ENCODE data around the gene SLC37A1.

Gene SLC37A1

DNA sequence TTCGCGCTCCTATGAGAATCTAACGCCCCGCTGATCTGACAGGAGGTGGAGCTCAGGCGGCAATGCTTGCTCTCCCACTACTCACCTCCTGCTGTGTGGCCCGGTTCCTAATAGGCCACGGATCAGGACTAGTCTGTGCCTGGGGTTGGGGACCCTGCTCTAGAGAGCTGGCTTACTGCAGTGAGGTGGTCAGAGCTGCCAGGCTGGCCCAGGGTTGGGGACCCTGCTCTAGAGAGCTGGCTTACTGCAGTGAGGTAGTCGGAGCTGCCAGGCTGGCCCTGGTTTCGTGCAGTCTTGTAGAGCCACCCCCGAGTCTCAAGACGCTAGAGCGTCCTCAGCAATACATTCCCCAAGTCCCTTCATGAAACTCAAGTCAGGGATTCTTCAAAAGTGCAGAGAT is 27.5 kb downstream of the SLC37A1 start:
- H3K4me3 ChIP-seq (ENCODE audit: low read depth in 1 of 2, low read length in 2 of 2), result no peak overlapping the region
- H3K4me1 ChIP-seq (ENCODE audit: insufficient read depth, low read length), result no peaks in the 10 kb centered on the region
- H3K9me3 ChIP-seq (ENCODE audit: low read length), result no peaks in the 10 kb centered on the region
- no peak overlapping the region for H3K27ac ChIP-seq (ENCODE audit: low read depth, low read length)
- no peak overlapping the region for H3K9ac ChIP-seq (ENCODE audit: low read length)
- no peaks in the 10 kb centered on the region for H3K27me3 ChIP-seq (ENCODE audit: control insufficient read depth in 1 of 2, insufficient read depth in 2 of 2, low read length in 2 of 2)
- peaks cover 5% of the 10 kb centered on the region for H3K36me3 ChIP-seq (ENCODE audit: insufficient read depth, low read length)

GRCh38 chr21:42541618-42542017 is 28.0 kb downstream of the SLC37A1 start:
- Histone ChIP-seq H3K4me1 (ENCODE audit: insufficient read depth, low read length) (no peaks in the 10 kb centered on the region), H3K4me3 (ENCODE audit: low read depth in 1 of 2, low read length in 2 of 2) (no peak overlapping the region), H3K9me3 (ENCODE audit: low read length) (no peaks in the 10 kb centered on the region), H3K9ac (ENCODE audit: low read length) (no peak overlapping the region), H3K27me3 (ENCODE audit: control insufficient read depth in 1 of 2, insufficient read depth in 2 of 2, low read length in 2 of 2) (no peaks in the 10 kb centered on the region), H3K36me3 (ENCODE audit: insufficient read depth, low read length) (peaks cover 5% of the 10 kb centered on the region), H3K27ac (ENCODE audit: low read depth, low read length) (no peak overlapping the region)

DNA sequence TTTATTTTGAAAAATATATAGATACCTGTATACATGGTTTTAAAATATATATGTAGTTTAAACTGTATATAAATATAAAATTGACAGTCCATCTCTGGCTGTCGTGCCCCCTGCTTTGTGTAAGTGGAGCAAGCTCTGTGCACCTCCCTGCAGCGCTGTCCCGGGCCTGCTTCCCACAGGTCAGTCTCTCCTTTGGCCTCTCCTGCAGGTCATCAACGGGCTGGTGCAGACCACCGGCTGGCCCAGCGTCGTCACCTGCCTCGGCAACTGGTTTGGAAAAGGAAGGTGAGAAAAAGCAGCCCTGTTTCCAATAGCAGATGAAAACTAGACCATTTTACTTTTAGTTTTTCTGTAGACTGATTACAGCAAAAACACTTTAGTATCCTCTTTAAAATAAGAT is 28.5 kb downstream of the SLC37A1 start:
- H3K9ac ChIP-seq (ENCODE audit: low read length), result no peak overlapping the region
- no peak overlapping the region for H3K27ac ChIP-seq (ENCODE audit: low read depth, low read length)
- no peaks in the 10 kb centered on the region for H3K9me3 ChIP-seq (ENCODE audit: low read length)
- H3K4me1 ChIP-seq (ENCODE audit: insufficient read depth, low read length), result no peaks in the 10 kb centered on the region
- H3K4me3 ChIP-seq (ENCODE audit: low read depth in 1 of 2, low read length in 2 of 2), result no peak overlapping the region
- H3K36me3 ChIP-seq (ENCODE audit: insufficient read depth, low read length), result peaks cover 5% of the 10 kb centered on the region
- no peaks in the 10 kb centered on the region for H3K27me3 ChIP-seq (ENCODE audit: control insufficient read depth in 1 of 2, insufficient read depth in 2 of 2, low read length in 2 of 2)

DNA sequence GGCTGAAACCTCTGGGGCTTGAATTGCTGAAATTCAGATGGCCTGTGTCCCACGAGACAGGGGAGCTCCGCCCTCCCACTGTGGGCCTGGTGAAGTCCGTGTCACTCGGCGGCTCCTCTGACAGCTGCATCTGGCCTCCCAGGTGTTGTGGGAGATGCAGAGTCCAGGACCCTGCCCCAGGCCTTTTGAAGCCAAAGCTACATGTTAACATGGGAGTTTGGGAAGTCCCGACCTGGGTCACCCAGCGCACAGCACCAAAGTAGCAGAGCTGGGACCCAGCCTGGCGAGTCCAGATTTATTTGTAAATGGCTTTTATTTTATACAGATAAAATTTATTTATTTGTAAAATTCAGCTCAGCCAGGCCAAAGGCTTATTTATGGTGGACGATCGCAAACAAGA is 28.9 kb downstream of the SLC37A1 start:
- no peaks in the 10 kb centered on the region for H3K4me1 ChIP-seq (ENCODE audit: insufficient read depth, low read length)
- H3K36me3 ChIP-seq (ENCODE audit: insufficient read depth, low read length), result peaks cover 6% of the 10 kb centered on the region
- H3K9me3 ChIP-seq (ENCODE audit: low read length), result no peaks in the 10 kb centered on the region
- H3K4me3 ChIP-seq (ENCODE audit: low read depth in 1 of 2, low read length in 2 of 2), result no peak overlapping the region
- H3K27me3 ChIP-seq (ENCODE audit: control insufficient read depth in 1 of 2, insufficient read depth in 2 of 2, low read length in 2 of 2), result no peaks in the 10 kb centered on the region
- H3K9ac ChIP-seq (ENCODE audit: low read length), result no peak overlapping the region
- H3K27ac ChIP-seq (ENCODE audit: low read depth, low read length), result no peak overlapping the region

- Histone ChIP-seq H3K36me3 (ENCODE audit: insufficient read depth, low read length) (peaks cover 9% of the 10 kb centered on the region), H3K27ac (ENCODE audit: low read depth, low read length) (no peak overlapping the region), H3K4me1 (ENCODE audit: insufficient read depth, low read length) (no peaks in the 10 kb centered on the region), H3K4me3 (ENCODE audit: low read depth in 1 of 2, low read length in 2 of 2) (no peak overlapping the region), H3K27me3 (ENCODE audit: control insufficient read depth in 1 of 2, insufficient read depth in 2 of 2, low read length in 2 of 2) (no peaks in the 10 kb centered on the region), H3K9ac (ENCODE audit: low read length) (no peak overlapping the region), H3K9me3 (ENCODE audit: low read length) (no peaks in the 10 kb centered on the region)
Measured at GRCh38 chr21:42543106-42543847, 29.6 kb downstream of the SLC37A1 start.

DNA sequence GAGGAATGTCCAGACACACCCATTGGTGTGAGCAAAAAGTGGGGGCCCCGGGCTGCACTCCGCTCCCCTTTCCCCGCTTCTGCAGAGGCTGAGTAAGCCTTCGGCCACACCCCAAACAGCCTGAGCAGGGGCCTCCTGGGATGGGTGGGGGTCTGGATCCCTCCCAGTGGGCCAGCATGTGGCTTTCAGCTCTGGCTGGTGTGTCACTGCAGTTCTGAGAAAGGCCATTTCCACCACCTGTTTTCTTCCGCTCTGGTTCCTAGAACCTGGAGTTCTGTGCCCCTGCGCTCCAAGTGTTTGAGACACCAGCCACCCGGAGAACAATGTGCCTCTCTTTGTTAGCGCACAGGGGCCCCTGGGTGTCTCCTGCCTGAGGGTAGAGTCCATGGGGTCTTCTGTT is 30.9 kb downstream of the SLC37A1 start:
- Histone ChIP-seq H3K27me3 (ENCODE audit: control insufficient read depth in 1 of 2, insufficient read depth in 2 of 2, low read length in 2 of 2) (no peaks in the 10 kb centered on the region), H3K9me3 (ENCODE audit: low read length) (no peaks in the 10 kb centered on the region), H3K36me3 (ENCODE audit: insufficient read depth, low read length) (peaks cover 9% of the 10 kb centered on the region), H3K27ac (ENCODE audit: low read depth, low read length) (no peak overlapping the region), H3K4me1 (ENCODE audit: insufficient read depth, low read length) (no peaks in the 10 kb centered on the region), H3K9ac (ENCODE audit: low read length) (no peak overlapping the region), H3K4me3 (ENCODE audit: low read depth in 1 of 2, low read length in 2 of 2) (no peak overlapping the region)

DNA sequence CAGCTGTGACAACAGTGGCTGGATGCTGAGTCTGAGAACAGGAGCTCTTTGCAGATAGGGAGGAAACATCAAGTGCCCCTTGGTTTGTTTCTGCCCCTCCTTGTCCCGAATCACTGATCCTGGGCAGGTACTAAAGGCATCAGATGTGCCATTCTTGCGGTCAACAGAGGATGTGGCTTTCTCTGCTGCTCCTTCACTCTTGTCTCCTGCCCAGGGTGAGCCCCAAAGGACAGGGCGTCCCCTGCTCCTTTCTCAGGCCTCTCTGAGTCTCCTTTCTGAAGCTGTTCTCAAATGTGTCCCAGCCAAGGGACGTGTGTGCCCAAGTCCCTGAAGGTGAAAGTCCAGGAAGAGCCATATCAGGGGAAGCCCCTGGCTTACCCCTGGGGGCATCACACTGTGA is 31.7 kb downstream of the SLC37A1 start:
- Histone ChIP-seq H3K4me1 (ENCODE audit: insufficient read depth, low read length) (no peaks in the 10 kb centered on the region), H3K36me3 (ENCODE audit: insufficient read depth, low read length) (peaks cover 9% of the 10 kb centered on the region), H3K9ac (ENCODE audit: low read length) (no peak overlapping the region), H3K27ac (ENCODE audit: low read depth, low read length) (no peak overlapping the region), H3K4me3 (ENCODE audit: low read depth in 1 of 2, low read length in 2 of 2) (no peak overlapping the region), H3K27me3 (ENCODE audit: control insufficient read depth in 1 of 2, insufficient read depth in 2 of 2, low read length in 2 of 2) (no peaks in the 10 kb centered on the region), H3K9me3 (ENCODE audit: low read length) (no peaks in the 10 kb centered on the region)

- no peak overlapping the region for H3K27ac ChIP-seq (ENCODE audit: low read depth, low read length)
- H3K36me3 ChIP-seq (ENCODE audit: insufficient read depth, low read length), result peaks cover 9% of the 10 kb centered on the region
- no peak overlapping the region for H3K9ac ChIP-seq (ENCODE audit: low read length)
- no peaks in the 10 kb centered on the region for H3K9me3 ChIP-seq (ENCODE audit: low read length)
- H3K4me1 ChIP-seq (ENCODE audit: insufficient read depth, low read length), result no peaks in the 10 kb centered on the region
- H3K27me3 ChIP-seq (ENCODE audit: control insufficient read depth in 1 of 2, insufficient read depth in 2 of 2, low read length in 2 of 2), result no peaks in the 10 kb centered on the region
- H3K4me3 ChIP-seq (ENCODE audit: low read depth in 1 of 2, low read length in 2 of 2), result no peak overlapping the region
Measured at GRCh38 chr21:42545745-42546144, 32.1 kb downstream of the SLC37A1 start.

- H3K27me3 ChIP-seq (ENCODE audit: control insufficient read depth in 1 of 2, insufficient read depth in 2 of 2, low read length in 2 of 2), result no peaks in the 10 kb centered on the region
- H3K36me3 ChIP-seq (ENCODE audit: insufficient read depth, low read length), result peaks cover 9% of the 10 kb centered on the region
- H3K4me3 ChIP-seq (ENCODE audit: low read depth in 1 of 2, low read length in 2 of 2), result no peak overlapping the region
- no peak overlapping the region for H3K27ac ChIP-seq (ENCODE audit: low read depth, low read length)
- no peaks in the 10 kb centered on the region for H3K4me1 ChIP-seq (ENCODE audit: insufficient read depth, low read length)
- H3K9me3 ChIP-seq (ENCODE audit: low read length), result no peaks in the 10 kb centered on the region
- no peak overlapping the region for H3K9ac ChIP-seq (ENCODE audit: low read length)
Measured at GRCh38 chr21:42546433-42546832, 32.8 kb downstream of the SLC37A1 start.

DNA sequence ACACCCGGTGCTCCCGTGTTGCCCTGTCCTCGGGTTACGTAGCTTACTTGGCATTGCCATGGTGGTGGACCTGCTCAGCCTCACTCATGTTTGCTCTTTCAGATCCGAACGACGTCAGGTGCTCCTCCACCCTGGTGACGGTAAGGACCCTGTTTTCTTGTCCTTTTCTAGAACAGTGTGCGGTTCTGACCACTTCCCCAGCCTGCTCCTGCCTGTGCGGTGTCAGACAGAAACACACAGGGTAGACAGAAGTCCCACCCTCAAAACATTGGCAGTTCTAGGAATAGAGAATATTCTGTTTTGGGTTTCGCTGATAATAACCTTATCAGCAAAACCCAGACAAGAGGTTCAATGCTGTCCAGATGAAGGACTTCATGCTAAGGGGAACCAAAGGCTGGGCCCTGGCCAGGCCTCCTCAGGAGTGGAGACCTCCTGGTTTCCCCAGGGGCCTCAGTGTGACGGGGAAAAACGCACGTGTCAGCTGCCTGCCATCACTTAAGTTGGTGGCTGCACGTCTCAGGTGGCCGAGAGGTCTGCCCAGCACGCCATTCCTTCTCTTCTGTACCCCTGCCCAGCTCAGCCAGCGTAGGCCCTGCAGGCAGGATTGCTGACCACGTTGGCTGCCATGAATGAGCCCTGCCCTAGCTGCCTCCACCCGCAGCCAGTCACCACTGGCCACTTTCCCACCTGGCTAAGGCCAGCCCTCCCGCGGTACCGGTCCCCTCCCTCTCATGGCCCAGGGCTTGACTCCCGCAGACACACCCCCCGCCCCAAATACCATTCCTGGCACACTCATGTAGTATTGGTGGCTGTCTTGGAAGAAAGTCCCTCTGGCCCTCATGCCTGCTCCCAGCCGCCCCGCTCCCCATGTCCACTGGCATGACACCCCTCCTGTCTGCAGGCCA is 33.6 kb downstream of the SLC37A1 start:
- Histone ChIP-seq H3K4me3 (ENCODE audit: low read depth in 1 of 2, low read length in 2 of 2) (no peak overlapping the region), H3K4me1 (ENCODE audit: insufficient read depth, low read length) (no peaks in the 10 kb centered on the region), H3K9me3 (ENCODE audit: low read length) (no peaks in the 10 kb centered on the region), H3K9ac (ENCODE audit: low read length) (no peak overlapping the region), H3K27ac (ENCODE audit: low read depth, low read length) (no peak overlapping the region), H3K36me3 (ENCODE audit: insufficient read depth, low read length) (peaks cover 9% of the 10 kb centered on the region), H3K27me3 (ENCODE audit: control insufficient read depth in 1 of 2, insufficient read depth in 2 of 2, low read length in 2 of 2) (no peaks in the 10 kb centered on the region)

DNA sequence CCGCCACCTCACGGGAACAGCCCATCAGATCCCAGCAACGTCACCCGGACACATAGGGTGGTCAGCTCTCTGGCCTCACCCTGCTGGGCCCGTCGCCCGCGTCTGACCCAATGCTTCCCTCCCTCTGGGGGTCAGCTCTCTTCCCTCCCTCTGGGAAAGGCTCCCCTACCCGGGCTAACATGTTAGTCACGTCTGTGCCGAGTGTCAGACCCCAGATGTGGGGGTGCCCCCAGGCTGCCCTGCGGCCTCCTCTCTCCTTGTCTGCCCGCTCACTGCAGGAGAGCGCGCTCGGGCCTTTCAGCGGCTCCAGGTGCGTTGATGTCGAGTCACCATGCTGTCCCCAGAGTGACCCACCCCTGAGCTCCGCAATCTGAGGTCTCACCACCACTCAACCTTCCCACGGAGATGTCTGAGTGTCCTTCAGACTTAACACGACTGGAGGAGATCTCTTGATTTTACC is 34.3 kb downstream of the SLC37A1 start:
- Histone ChIP-seq H3K36me3 (ENCODE audit: insufficient read depth, low read length) (peaks cover 9% of the 10 kb centered on the region), H3K27me3 (ENCODE audit: control insufficient read depth in 1 of 2, insufficient read depth in 2 of 2, low read length in 2 of 2) (no peaks in the 10 kb centered on the region), H3K4me1 (ENCODE audit: insufficient read depth, low read length) (no peaks in the 10 kb centered on the region), H3K9me3 (ENCODE audit: low read length) (no peaks in the 10 kb centered on the region), H3K9ac (ENCODE audit: low read length) (no peak overlapping the region), H3K27ac (ENCODE audit: low read depth, low read length) (no peak overlapping the region), H3K4me3 (ENCODE audit: low read depth in 1 of 2, low read length in 2 of 2) (no peak overlapping the region)

Measured in muscle layer of colon (tissue), 2 donors.